Ascending aorta (tissue), 2 donors: ENCODE data around the gene SKP1. TPM values are rescaled to one million over a fixed set of nuclear protein-coding genes. Genes with fewer than 3 reads are reported as not detected.

Source experiments
- DNase-seq, 2 donors: peaks; one replicate each; pipeline ENCODE4 v3.0.0-alpha.2; 2019; ENCODE audit warnings: low spot score in 2 of 2
- H3K27ac ChIP-seq, 2 donors: fragments of 200-600 bp; sonication (generic); one replicate each; pipeline ENCODE4 v1.5.1; 2016 to 2017; ENCODE audit warnings: mild to moderate bottlenecking in 1 of 2
- H3K27me3 ChIP-seq: fragments of 200-600 bp; sonication (generic); one replicate; pipeline ENCODE4 v1.5.1; 2017
- H3K36me3 ChIP-seq, 2 donors: fragments of 200-600 bp; sonication (generic); one replicate each; pipeline ENCODE4 v1.5.1; 2016
- H3K4me1 ChIP-seq, 2 donors: fragments of 200-600 bp; sonication (generic); one replicate each; pipeline ENCODE4 v1.5.1; 2016 to 2017; ENCODE audit warnings: mild to moderate bottlenecking in 1 of 2
- H3K4me3 ChIP-seq, 2 donors: fragments of 200-600 bp; sonication (generic); one replicate each; pipeline ENCODE4 v1.5.1; 2016 to 2017; ENCODE audit warnings: mild to moderate bottlenecking in 1 of 2
- H3K9me3 ChIP-seq, 2 donors: fragments of 200-600 bp; sonication (generic); one replicate each; pipeline ENCODE4 v1.5.1; 2016
- intact Hi-C: fragments of 100-400 bp; cut with DNase I; formaldehyde crosslinking; loops from one replicate; pipeline ENCODE4 v1.15.1; 2023
- total RNA-seq: library from RNA; depleted of rRNA; stranded (reverse); fragments of >200 nt; gene quantifications from one replicate; pipeline ENCODE4 v1.1.0, GENCODE V29; 2016
- TF ChIP-seq, protein P1 (sequence below), 3 experiments: fragments of 200-600 bp in 2 of 3; fragments of 450-650 bp in 1 of 3; sonication (generic) in 2 of 3; IDR thresholded peaks; one replicate each; pipeline ENCODE4 v1.5.1; 2016 to 2019; ENCODE audit warnings: antibody characterized with exemption in 3 of 3, mild to moderate bottlenecking in 1 of 3, moderate library complexity in 1 of 3

SKP1 gene
- total RNA-seq, 1 donor from 2014 or later: 144 TPM

DNA sequence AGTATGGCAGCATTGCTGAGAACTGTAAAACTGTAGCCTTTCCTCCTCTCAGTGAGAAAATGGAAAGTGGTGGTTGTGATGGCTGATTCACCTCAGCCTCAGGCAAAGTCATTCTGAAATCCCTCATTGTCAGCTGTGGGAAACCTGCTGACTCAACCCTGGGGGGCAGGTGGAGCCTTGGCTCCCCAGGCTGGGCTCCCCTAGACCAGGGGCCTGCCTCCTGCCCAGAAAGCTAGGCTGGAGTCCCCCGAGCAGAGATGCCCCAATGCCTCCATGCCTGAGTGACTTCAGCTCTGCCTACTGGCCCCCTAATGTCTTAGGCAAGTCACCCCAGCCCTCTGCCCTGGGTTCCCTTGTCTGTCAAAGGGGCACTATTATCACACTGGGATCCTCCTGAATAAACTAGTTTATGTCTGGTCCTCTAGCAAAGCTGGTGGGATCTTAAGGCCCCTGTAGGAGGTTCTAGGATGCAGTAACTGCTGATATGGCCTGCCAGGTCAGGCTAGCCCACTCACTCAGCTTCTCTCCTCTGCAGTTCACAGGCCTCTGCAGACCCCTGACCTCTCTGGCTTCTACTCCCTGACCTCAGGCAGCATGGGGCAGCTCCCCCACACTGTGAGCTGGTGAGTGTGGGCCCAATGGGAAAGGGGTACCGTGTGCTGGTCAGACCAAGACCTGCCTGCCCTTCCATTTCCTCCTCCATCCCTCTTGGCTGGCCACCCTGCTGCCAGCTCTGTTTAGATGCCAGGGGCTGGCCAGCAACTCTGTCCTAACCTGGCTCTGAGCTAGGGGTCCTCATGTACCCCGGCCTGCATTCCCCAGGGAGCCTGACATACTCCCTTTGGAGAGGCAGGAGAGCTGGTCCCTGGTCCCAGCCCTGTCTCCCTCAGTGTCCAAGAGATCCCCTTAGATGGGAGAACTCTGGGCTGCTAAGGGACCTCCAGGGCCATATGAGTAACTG is 38.1 kb downstream of the SKP1 start:
- TF ChIP-seq, protein P1, sequence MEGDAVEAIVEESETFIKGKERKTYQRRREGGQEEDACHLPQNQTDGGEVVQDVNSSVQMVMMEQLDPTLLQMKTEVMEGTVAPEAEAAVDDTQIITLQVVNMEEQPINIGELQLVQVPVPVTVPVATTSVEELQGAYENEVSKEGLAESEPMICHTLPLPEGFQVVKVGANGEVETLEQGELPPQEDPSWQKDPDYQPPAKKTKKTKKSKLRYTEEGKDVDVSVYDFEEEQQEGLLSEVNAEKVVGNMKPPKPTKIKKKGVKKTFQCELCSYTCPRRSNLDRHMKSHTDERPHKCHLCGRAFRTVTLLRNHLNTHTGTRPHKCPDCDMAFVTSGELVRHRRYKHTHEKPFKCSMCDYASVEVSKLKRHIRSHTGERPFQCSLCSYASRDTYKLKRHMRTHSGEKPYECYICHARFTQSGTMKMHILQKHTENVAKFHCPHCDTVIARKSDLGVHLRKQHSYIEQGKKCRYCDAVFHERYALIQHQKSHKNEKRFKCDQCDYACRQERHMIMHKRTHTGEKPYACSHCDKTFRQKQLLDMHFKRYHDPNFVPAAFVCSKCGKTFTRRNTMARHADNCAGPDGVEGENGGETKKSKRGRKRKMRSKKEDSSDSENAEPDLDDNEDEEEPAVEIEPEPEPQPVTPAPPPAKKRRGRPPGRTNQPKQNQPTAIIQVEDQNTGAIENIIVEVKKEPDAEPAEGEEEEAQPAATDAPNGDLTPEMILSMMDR (IDR thresholded peaks at IDR 0.05): no peak
- H3K4me3 ChIP-seq: no peak overlapping the region
- H3K36me3 ChIP-seq: peaks cover 15 to 40% of the 10 kb centered on the region in 2 donors
- no peaks in the 10 kb centered on the region for H3K27me3 ChIP-seq
- intact Hi-C loops: no loop called here
- peak in 1 of 2 donors; percentile 6 for DNase-seq
- H3K4me1 ChIP-seq: no peaks in the 10 kb centered on the region
- H3K27ac ChIP-seq: no peak overlapping the region
- H3K9me3 ChIP-seq: no peaks in the 10 kb centered on the region

DNA sequence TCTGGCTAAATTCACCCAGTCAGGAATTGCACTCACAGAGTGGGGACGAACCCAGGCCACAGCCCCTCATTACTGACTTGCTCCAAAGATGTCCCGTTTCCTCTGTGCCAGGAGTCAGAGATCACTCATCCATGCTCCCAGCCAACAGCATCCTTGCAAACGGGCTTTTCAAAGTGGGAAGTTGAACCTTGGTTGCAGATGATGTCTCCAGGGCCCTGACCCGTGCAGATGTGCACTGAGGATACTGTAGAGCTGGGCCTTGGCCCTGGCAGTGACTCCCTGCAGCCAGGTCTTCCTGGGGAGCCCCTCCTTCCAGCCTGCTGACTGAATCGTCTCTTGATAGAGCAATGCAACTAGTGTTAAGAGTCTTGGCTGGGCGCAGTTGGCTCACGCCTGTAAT is 40.0 kb downstream of the SKP1 start:
- TF ChIP-seq, protein P1 (IDR thresholded peaks at IDR 0.05): no peak
- no peak overlapping the region for H3K27ac ChIP-seq
- H3K27me3 ChIP-seq: no peaks in the 10 kb centered on the region
- H3K4me1 ChIP-seq: no peaks in the 10 kb centered on the region
- H3K36me3 ChIP-seq: peaks cover 15 to 40% of the 10 kb centered on the region in 2 donors
- no peak overlapping the region for H3K4me3 ChIP-seq
- no peaks in the 10 kb centered on the region for H3K9me3 ChIP-seq
- DNase-seq: peak in 1 of 2 donors; percentile 27
- intact Hi-C loops: no loop called here

DNA sequence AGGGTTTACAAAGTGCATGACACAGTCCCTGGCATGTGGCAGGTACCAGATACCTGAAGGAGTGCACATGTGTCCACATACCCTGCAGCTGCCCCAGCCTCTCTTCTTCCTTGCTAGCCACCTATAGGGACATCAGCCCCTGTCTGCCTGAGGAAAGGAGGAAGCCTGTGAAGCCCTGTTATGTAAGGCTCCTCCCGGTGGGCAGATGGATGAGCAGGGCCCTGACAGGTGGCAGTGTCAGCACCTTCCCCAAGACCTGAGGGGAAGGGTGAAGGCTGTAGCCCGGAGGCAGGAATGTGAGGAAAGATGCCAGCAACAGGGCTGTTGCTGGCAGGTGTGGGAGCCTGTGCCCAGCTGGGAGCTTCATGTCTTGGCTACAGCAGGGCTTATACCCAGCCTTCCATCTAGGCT is 40.5 kb downstream of the SKP1 start:
- TF ChIP-seq, protein P1 (IDR thresholded peaks at IDR 0.05): no peak
- no peaks in the 10 kb centered on the region for H3K4me1 ChIP-seq
- H3K9me3 ChIP-seq: no peaks in the 10 kb centered on the region
- no peak overlapping the region for H3K27ac ChIP-seq
- H3K36me3 ChIP-seq: peaks cover 19 to 40% of the 10 kb centered on the region in 2 donors
- peak; percentile 7 to 60 for DNase-seq
- H3K27me3 ChIP-seq: no peaks in the 10 kb centered on the region
- H3K4me3 ChIP-seq: no peak overlapping the region
- intact Hi-C loops: no loop called here

DNA sequence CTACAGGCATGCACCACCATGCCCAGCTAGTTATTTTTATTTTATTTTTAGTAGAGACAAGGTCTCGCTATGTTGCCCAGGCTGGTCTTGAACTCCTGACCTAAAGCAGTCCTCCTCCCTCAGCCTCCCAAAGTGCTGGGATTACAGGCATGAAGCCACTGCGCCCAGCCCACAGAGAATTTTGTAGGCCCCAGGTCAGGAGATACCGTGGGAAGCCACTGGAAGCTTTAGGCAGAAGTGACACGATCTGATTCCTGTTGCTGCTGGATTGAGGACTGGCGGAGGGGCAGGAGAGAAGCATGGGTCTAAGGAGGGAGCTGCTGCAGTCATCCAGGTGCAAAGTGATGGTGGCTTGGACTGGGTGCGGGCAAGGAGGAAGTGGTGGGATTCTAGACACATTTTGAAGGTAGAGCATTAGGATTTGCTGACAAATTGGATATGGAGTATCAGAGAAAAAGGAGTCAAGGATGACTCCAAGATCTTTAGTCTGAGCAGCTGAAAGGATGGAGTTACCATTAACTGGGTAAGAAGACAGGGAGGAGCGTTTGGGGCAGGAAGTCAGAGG is 41.6 kb downstream of the SKP1 start:
- peaks cover 21 to 40% of the 10 kb centered on the region in 2 donors for H3K36me3 ChIP-seq
- no peaks in the 10 kb centered on the region for H3K27me3 ChIP-seq
- peak in 1 of 2 donors; percentile 31 for DNase-seq
- intact Hi-C loops: no loop called here
- no peaks in the 10 kb centered on the region for H3K4me1 ChIP-seq
- no peak overlapping the region for H3K4me3 ChIP-seq
- no peaks in the 10 kb centered on the region for H3K9me3 ChIP-seq
- no peak overlapping the region for H3K27ac ChIP-seq
- TF ChIP-seq, protein P1 (IDR thresholded peaks at IDR 0.05): no peak

DNA sequence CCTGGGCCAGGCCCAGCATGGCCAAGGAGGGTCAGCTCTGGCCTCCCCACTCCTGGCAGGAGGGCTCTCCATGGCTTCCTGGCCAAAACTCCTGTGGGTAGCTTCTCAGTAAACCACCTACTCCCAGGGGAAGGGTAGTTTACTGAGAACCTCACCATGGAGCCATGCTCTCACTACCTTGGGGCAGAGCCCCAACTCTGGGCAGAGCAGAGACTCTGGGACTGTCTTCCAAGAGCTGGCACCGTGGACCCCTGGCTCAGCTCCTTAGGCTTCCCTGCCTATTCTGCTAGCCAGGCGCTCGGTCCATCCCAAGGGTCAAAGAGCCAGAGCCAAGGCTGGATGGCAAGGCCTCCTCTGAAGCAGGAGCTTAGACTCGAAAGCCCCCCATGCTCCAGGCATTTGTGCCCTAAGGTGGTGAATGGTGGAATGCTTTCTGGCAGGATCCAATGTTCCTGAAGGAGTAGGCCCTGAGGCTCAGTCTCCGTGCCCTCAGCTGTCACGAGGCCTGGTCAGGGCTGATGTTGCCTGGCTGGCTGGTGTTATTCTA is 42.7 kb downstream of the SKP1 start:
- H3K27me3 ChIP-seq: no peaks in the 10 kb centered on the region
- H3K27ac ChIP-seq: no peak overlapping the region
- intact Hi-C loops: no loop called here
- peaks cover 18 to 46% of the 10 kb centered on the region in 2 donors for H3K36me3 ChIP-seq
- TF ChIP-seq, protein P1 (IDR thresholded peaks at IDR 0.05): no peak
- DNase-seq: peak; percentile 5 to 25
- H3K9me3 ChIP-seq: no peaks in the 10 kb centered on the region
- H3K4me3 ChIP-seq: no peak overlapping the region
- H3K4me1 ChIP-seq: no peaks in the 10 kb centered on the region
